Fibroblast of mammary gland (primary cell): Measurements from ENCODE around the gene CDH22.

Experiments used
- DNase-seq: peaks from one replicate; pipeline ENCODE4 v3.0.0-alpha.2; 2010; ENCODE audit warnings: low read depth
- H3K4me3 ChIP-seq: 2 replicates; pipeline ENCODE4 v1.5.1; 2011; ENCODE audit warnings: low read depth, mild to moderate bottlenecking, low read length, moderate library complexity; ENCODE audit not compliant: control insufficient read depth
- CTCF ChIP-seq: conservative IDR thresholded peaks from 2 replicates; pipeline ENCODE4 v1.5.1; 2011; ENCODE audit warnings: low read depth, low read length, inconsistent platforms; ENCODE audit not compliant: control insufficient read depth, insufficient read depth

Gene CDH22

GRCh38 chr20:46265539-46265938, 42.8 kb downstream of the CDH22 start:
- DNase-seq = no peak
- no peak overlapping the region for H3K4me3 ChIP-seq
- TF ChIP-seq CTCF = no peak

GRCh38 chr20:46264391-46265266, 43.7 kb downstream of the CDH22 start:
- no peak for TF ChIP-seq CTCF
- no peak for DNase-seq
- H3K4me3 ChIP-seq = no peak overlapping the region

GRCh38 chr20:46261456-46262253, 46.6 kb downstream of the CDH22 start:
- no peak for TF ChIP-seq CTCF
- H3K4me3 ChIP-seq = no peak overlapping the region
- no peak for DNase-seq

GRCh38 chr20:46260936-46261454, 47.3 kb downstream of the CDH22 start:
- TF ChIP-seq CTCF = no peak
- H3K4me3 ChIP-seq = no peak overlapping the region
- DNase-seq = no peak

DNA sequence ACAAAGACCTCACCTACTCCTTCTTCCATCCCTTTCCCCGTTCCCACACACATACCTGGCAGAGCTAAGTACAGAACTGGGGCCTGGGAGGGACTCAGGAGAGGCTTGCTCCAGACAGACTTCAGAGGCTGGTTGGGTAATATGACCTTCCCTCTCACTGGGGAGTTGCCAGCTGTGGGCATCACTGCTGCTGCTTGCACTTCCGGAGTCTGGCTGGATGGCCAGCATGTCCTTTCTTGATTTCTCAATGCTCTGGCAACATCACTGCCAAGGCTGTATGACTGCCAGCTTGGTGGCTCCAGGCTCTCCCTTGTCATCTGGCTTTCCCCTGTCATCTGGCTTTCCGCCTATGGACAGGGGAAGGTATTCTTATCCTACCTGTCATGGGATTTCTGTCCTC, 47.8 kb downstream of the CDH22 start:
- no peak for DNase-seq
- TF ChIP-seq CTCF = no peak
- H3K4me3 ChIP-seq = no peak overlapping the region

DNA sequence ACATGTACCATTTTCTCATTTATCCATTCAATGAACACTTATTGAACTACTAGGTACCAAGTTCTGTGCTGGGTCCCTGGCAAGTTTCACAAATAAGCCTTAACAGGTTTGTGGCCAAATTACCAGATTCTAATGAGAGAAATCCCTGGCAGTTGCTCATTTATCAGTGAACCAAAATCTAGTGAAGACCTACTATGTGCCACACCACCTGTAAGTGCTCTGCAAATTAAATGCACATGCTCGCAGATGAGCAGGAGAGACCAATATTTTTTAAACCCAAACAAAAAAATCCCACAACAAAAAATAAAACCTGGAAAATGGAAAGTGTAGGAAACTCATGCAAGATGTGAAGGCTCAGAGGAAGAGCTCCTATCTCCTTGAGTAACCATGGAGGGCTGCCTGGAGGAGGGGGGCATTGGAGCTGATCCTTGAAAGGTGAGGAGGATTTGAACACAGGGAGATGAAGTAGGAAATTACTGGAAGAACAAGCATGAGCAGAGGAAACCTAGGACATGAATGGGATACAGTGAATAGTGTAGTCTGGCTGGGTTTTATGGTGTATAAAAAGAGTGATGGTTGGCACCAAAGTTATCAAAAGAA, 48.9 kb downstream of the CDH22 start:
- DNase-seq = no peak
- no peak for TF ChIP-seq CTCF
- no peak overlapping the region for H3K4me3 ChIP-seq
